PC-9 (cell line): ENCODE results near the gene ISG20.
"Not testable (repeated sequence)": the region's sequence is repeated elsewhere in the genome, so short reads cannot be mapped to it uniquely, and the experiment has no call there.

Source experiments
- CTCF ChIP-seq: fragments of 200-600 bp; sonication (generic); conservative IDR thresholded peaks from 2 replicates; pipeline ENCODE4 v1.6.1; 2017; ENCODE audit warnings: mixed run types, antibody characterized with exemption, mild to moderate bottlenecking, moderate library complexity
- EZH2 ChIP-seq: fragments of 200-600 bp; sonication (generic); IDR thresholded peaks from 2 replicates; pipeline ENCODE4 v1.8.0; 2017; ENCODE audit warnings: antibody characterized with exemption, low read depth

- TF ChIP-seq CTCF, EZH2: not testable (repeated sequence)
Observed at GRCh38 chr15:88632797-88633196, 6.0 kb upstream of the ISG20 start.
